SIG-M5 treated with dmso at 0.1 percent for 504 hours (cell line): ENCODE measurements around the gene NUP107.

ENCODE experiments used
- DNase-seq: peaks from one replicate; lab custom pipeline; 2025; ENCODE audit not compliant: unreplicated experiment; lab: John Stamatoyannopoulos, UW

The NUP107 gene

DNA sequence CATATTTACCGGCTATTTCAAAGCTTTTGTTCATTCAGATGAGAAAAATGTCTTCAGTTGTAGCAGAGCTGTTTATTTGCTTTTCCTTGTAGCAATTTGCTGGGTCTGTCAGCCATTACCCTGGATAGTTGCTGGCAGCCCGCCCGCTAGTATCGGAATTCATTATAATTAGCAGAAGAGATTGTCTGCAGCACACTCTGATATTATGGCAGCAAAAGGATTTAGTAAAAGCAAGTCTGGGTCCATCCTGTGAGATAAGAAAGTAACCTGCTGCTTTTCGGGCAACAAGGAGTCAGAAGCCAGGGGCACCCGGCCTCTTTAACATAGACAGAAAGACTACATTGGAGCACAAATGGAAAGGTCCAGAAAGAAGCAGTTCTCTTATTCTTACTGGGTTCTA, 53.1 kb downstream of the NUP107 start:
- DNase-seq, result no peak

DNA sequence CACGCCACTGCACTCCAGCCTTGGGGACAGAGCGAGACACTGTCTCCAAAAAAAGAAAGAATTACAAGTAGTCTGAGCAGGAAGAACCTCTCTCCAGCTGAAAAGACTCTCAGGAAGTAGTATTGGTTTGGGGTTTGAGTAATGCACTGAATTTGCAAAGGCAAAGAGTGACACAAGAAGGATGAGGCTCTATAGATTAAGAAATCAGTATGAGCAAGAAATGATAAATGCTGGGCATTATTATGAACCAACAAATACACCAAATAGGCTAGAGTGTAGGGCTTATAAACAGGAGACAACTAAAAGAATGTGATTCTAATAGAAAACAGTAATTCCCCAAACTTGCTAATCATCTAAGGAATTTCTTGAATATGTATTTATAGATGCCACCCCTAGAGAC, 56.6 kb downstream of the NUP107 start:
- peak; percentile 59 for DNase-seq

DNA sequence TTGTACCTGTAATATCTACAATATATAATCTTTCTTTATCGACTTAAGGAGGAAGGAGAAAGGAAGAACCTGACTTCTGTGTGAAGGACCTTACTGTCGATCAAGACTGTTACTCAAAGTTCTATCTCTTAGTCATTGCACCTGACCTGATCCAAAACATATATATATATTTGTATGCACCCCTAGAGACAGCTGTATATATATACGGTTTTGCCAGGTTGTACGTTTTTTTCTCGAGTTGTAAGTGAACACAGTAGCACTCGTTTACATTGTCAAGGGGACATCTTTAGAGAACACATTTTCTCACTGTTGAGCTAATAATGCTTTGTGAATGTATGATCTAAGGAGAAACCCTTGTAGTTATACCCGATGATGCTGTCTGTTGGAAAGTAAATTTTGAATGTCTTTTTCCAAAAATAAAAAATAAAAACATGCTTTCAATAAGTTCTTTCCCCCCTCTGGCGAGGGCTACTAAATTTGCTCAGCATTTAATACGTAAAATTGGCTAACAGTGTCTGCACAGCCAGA, 58.7 kb downstream of the NUP107 start:
- no peak for DNase-seq

DNA sequence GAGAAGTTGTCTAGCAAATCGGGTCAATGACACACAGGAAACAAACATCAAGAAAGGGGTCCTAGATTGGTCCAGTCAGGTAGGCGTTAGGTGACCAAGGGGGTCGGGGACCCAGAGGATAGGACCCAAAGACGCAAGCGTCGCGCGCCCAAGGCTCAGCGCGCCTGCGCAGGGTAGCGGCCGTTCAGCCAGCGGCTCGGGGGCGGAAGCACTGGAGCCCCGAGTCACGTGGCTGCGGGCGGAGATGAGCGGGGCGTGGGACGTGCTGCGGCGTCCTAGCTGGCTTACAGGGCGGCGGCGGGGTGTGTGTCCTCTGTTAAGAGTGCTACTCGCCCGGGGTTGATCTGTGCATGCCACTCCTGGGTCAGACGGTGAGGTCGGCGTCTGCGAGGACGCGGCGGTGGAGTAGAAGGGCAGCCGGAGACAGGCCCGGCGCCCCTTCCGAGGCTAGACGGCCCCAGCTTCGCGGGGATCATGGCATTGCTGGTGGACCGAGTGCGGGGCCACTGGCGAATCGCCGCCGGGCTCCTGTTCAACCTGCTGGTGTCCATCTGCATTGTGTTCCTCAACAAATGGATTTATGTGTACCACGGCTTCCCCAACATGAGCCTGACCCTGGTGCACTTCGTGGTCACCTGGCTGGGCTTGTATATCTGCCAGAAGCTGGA, 59.3 kb downstream of the NUP107 start, which contains the start of gene SLC35E3:
Gene SLC35E3 (plus strand): TSS at position 273 of the 668 bp plus-strand sequence. CDS start 202 bp downstream, at position 475.
- peak; percentile 91 for DNase-seq

DNA sequence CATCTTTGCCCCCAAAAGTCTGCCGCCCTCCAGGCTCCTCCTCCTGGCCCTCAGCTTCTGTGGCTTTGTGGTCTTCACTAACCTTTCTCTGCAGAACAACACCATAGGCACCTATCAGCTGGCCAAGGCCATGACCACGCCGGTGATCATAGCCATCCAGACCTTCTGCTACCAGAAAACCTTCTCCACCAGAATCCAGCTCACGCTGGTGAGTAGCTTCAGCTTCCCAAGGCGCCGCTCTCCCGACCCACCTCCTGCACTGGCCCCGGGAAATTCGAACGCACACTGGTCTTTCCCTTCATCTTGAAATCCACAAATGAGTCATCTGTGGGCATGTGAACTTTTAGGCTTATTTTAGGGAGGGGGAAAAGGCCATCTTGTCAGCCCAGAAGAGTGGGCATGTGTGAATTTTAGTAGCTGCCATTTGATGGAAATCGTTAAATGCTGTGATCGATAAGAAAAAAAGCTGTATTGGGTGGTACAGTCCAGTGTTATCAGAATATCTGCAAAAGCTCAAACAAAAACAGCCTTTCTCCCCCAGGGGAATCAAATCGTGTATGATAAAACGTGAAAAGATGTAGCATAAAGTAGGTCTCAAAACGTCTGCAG, 59.9 kb downstream of the NUP107 start:
- peak; percentile 45 for DNase-seq

DNA sequence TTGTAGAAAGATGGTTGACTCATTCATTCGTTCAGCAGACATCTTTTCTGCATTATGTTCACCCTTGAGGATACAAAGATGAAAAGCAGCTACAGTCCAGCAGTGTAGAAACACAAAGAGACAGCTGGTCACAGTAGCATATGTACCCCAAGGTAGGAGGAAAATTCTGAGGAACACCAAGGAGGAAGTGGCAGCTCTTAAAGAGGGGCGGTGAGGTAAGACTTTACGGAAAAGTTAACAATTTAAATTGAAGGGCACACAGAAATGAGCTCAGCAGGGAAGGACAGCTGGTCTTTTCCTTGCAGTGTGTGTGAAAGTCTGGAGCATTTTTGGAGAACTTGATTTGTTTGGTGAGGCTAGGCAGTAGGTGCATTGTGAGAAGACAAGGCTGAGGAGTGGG, 62.7 kb downstream of the NUP107 start:
- DNase-seq, result no peak

DNA sequence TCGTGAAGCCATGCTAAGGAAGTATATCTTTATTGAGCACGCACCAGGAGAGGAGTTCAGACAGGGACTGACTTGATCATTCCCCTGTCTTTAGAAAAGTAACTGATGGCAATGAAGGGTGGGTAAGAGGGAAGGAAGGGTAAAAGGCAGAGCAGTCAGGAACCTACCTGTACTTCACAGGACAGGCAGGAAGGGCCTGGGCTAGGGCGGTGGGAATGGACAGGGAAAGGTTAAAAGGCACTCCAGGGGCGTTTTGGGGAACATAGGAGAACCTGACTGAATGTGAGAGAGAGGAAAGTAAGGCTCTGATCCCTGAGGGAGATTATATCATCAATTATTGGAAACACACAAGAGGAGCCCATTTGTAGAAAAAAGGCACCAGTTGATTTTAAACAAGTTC, 63.1 kb downstream of the NUP107 start:
- no peak for DNase-seq

DNA sequence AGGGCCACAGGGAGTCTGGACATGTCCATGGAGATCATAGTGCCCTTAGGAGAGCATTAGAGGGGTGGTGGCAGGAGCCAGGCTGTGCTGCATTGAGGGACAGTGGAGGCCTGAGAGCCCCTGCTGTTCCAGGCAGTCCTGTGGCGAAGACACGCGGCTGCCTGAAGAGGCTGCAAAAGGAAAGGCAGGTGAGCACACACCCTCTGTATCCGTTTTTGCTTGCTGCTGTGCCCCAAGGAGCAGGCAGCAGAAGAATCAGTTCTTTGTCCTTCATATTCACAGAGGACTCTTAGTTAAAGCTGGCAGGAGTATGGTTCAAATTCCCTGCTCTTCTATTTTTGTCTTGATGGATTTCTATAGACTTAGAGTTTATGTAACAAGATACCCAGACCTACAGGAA, 63.7 kb downstream of the NUP107 start:
- no peak for DNase-seq

DNA sequence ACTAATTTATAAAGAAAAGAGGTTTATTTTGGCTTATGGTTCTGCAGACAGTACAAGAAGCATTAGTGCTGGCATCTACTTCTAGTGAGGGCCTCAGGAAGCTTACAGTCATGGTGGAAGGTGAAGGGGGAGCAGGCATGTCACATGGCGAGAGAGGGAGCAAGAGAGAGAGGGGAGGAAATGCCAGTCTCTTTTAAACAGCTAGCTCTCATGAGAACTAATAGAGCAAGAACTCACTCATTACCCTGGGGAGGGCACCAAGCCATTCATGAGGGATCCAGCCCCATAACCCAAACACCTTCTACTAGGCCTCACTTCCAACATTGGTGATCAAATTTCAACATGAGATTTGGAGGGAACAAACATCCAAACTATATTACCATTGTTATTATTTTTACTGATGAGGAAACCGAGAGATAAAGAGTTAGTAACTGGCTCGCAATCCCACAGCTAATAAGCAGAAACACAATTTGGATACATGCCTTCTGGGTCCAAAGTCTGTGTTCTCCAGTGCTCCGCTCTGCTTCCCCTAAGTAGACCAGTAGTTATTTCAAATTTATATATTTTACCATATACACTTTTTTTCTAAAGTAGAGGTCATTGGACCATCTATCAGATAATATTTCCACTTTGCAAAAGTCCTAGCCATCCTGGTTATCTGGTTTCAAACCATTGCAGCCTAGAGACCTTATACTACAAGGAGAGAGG, 68.9 kb downstream of the NUP107 start:
- no peak for DNase-seq

DNA sequence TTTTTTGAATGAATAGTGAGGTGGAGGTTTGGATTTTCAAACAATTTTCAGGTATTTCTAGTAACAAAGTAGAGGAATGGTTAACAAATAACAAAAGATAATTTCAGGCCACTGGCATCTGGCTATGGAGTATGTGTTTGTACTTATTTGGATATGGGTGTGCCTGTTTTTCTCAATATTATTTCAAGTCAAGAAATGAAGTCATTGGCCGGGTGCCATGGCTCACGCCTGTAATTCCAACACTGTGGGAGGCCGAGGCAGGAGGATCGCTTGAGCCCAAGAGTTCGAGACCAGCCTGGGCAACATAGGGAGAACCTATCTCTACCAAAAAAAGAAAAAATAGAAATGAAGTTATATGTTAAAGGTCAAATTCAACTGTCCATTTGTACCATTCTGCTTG, 73.1 kb downstream of the NUP107 start:
- no peak for DNase-seq

DNA sequence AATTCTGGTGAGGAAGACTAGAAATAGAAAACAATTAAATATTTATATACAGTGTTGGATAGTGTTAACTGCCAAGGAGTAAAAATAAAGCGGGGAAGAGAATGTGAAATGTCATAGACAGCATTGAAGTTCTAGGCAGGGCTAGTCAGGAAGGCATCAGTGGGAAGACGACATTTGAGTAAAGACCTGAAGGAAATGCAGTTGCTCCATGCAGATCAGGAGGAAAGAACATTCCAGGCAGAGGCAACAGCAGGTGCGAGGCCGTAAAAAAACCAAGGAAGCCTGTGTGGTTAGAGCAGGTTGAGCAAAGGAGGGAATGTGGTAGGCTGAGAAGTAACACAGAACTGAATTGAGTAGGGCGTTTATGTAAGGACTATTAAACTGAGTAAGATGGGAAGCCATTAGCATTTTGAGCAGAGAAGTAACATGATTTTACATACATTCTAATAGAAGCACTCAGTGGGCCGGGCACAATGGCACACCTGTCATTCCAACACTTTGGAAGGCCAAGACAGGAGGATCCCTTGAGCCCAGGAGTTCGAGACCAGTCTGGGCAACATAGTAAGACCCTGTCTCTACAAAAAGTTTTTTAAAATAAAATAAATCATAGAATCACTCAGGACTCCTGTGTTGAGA, 74.1 kb downstream of the NUP107 start:
- no peak for DNase-seq

DNA sequence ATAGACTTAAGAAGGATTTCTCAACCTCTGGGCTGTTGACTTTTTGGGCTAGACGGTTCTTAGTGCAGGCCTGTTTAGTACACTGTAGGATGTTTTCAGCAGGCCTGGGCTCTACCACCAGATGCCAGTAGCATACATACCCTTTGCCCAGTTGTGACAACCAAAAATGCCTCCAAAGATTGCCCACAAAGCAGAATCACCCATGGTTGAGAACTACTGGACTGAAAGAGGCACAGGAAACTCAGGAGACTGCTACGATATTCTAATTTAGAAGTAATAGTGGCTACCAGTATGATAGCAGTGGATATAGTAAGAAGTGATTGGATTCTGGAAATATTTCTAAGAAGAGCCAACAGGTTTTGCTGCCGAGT, 74.6 kb downstream of the NUP107 start:
- DNase-seq, result no peak

DNA sequence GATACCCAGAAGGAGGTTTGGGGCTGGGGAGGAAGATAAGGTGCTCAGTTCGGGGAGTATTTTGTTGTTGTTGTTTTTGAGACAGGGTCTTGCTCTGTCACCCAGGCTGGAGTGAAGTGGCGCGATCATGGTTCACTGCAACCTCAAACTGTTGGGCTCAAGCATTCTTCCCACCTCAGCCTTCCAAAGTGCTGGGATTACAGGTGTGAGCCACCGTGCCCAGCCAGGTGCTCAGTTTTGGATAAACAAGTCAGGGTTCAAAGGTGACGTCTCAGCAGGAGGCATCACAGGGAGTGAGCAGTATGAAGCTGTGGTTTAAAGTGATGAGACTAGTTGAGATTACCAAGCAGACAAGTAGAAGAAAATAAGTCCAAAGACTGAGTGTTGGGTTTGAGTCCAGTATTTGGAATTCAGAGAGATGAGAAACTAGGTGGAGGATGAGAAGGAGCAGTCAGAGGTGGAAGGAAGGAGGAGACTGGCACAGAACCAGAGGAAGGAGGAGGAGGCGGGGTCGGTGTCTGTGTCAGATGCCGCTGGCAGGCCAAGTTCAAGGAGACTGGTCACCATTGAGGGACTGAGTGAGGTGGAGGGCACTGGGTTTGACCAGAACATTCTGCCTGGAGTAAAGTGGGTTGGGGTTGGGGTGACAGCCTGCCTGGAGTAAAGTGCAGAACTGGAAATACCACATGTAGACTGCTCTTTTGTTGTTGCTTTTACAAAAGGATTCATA, 75.3 kb downstream of the NUP107 start:
- no peak for DNase-seq

DNA sequence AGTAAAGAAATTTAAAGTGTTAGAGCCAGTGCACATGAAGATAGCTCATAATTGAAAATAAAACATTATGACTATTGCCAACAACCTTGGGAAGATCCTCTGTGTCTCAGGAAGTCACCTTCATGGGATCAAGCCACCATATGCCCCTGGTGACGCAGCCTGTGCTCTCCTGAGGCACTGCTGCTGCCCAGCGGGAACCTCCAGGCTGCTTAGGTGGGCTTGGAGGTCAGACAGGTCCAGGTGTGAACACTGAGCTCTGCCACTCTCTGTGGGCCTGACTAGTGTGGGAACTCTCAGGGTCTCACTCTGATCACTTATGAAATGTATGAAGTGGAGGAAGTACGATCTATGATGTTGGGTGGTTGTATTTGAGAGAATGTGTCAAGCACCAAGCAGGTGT, 75.9 kb downstream of the NUP107 start:
- no peak for DNase-seq

DNA sequence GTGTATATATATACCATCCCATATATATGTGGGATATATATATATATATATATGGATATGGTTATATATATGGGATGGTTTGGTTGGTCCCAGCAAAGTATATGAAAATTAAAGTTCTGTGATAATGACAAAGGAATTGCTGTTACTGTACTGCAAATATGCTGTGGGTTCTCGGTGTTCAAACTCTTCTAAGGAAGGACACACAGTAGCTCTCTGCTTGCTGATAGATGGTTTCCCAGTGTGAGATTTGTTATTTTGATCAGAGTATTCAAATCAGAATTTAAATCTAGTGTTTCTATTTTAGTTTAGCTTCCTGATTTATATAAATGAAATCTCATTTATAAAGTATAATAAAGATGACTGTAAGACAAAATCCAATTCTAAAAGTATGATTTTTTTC, 78.9 kb downstream of the NUP107 start:
- DNase-seq, result no peak

DNA sequence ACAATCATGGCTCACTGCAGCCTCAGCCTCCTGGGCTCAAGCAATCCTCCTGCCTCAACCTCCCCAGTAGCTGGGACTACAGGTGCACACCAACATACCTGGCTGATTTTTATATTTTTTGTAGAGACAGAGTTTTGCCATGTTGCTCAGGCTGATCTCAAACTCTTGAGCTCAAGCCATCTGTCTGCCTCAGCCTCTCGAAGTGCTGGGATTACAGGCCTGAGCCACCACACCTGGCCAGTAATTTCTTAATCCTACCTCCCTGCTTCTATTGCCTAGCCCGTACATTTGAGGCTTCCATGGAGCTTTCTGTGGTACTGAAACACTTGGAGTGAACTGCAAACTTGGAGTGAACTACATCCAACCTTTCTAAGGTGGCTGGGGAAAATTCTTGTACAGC, 79.9 kb downstream of the NUP107 start:
- DNase-seq, result no peak

DNA sequence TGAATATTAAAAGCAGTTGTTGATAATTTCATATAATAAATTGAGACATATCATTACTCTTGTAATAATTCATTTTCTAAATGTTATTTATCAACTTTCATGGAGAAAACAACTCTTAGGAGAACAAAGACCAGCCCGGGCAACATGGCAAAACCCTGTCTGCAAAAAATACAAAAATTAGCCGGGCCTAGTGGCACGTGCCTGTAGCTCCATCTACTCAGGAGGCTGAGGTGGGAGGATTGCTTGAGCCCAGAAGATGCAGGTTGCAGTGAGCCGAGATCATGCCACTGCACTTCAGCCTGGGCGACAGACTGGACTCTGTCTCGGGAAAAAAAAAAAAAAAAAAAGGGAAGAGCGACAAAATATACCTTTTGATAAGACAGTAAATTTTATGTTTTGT, 80.4 kb downstream of the NUP107 start:
- DNase-seq, result no peak

DNA sequence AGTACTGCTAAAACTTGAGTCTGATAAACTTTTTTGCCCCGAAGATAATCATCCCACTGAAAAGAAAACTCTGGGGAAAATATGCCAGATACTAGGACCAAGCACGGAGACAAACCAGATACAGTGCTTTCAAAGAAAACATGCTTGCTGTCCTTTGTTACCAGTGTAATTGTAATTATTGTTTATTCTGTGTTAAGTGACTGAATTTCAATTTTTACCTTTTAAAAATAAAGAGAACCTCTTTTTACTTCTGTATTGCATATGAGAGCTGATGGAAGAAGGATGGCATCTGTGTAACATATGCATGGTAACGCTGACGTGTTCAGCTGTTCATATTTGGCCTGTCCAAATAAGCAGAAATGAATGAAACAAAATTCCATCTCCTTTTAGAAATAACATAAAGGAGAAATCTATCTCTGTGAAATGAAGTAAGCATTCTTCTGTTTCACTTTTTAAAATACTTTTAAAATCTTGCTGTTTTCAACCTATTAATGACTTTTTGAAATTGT, 81.7 kb downstream of the NUP107 start:
- no peak for DNase-seq

DNA sequence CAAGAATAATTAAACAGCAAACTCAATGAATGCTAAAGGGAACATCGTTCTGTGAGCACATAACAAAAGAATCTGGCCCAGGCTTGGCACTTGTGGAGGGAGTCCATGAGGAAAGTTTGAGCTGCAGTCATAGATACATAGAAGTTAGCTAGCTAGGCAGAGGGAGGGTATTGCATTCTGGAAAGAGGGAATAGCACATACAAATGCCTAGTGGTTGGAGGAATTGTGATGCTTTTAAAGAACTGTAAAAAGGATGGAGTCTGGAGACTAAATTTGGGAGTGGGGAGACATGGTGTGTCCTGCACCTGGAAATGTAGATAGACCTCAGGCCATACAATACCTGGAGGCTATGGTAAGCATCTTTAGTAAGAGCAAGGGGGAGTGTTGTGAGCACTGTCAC, 83.2 kb downstream of the NUP107 start:
- DNase-seq, result no peak

DNA sequence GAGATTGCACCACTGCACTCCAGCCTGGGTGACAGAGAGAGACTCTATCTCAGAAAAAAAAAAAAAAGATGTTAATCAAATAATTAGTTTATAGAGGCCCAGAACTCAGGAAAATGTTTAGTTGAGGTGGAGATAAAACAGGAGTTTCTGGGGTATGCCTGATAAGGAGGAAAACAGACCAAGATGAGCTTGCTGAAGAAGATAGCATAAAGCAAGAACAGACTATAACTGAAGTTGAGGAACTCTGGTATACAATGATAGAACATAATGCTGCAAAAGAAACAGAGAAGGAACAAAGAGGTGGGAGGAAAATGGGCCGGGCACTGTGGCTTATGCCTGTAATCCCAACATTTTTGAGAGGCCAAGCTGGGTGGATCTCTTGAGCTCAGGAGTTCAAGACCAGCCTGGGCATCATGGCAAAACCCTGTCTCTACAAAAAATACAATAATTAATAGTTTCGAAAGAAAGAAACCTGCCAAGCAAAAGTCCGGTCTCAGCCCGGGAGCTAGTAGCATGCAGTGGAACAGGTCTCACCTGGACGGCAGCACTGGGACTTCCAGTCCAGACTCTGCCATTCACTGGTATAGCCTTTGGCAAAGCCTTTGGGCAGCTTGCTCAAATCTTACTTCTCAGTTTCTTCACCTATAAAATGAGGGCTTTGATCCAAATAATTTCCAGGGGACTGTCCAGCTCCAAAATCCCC, 84.6 kb downstream of the NUP107 start:
- no peak for DNase-seq
